ENCODE results near the gene PTPRM. TPM values are rescaled to one million over a fixed set of nuclear protein-coding genes. Genes with fewer than 3 reads are reported as not detected.

The PTPRM gene
- total and polyA plus RNA-seq, 4 donors: 61.1 to 146 (median 87.5) TPM

GRCh38 chr18:8167673-8168072 is 600.6 kb downstream of the PTPRM start:
- TF ChIP-seq, protein P1, sequence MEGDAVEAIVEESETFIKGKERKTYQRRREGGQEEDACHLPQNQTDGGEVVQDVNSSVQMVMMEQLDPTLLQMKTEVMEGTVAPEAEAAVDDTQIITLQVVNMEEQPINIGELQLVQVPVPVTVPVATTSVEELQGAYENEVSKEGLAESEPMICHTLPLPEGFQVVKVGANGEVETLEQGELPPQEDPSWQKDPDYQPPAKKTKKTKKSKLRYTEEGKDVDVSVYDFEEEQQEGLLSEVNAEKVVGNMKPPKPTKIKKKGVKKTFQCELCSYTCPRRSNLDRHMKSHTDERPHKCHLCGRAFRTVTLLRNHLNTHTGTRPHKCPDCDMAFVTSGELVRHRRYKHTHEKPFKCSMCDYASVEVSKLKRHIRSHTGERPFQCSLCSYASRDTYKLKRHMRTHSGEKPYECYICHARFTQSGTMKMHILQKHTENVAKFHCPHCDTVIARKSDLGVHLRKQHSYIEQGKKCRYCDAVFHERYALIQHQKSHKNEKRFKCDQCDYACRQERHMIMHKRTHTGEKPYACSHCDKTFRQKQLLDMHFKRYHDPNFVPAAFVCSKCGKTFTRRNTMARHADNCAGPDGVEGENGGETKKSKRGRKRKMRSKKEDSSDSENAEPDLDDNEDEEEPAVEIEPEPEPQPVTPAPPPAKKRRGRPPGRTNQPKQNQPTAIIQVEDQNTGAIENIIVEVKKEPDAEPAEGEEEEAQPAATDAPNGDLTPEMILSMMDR (IDR thresholded peaks at IDR 0.05; ENCODE audit: control extremely low read depth, extremely low read depth): no peak
- no peak for ATAC-seq (ENCODE audit: insufficient read depth, low FRiP score)

GRCh38 chr18:8169722-8170121 is 602.6 kb downstream of the PTPRM start:
- Histone ChIP-seq H3K4me3 (no peak overlapping the region), H3K9me3 (ENCODE audit: control insufficient read depth in 4 of 4, insufficient read depth in 3 of 4, low read length in 3 of 4) (peaks cover 0 to 3% (median 0%) of the 10 kb centered on the region in 4 donors), H3K36me3 (ENCODE audit: control insufficient read depth in 4 of 4, insufficient read depth in 4 of 4, low read length in 4 of 4) (peaks cover 0 to 3% (median 0%) of the 10 kb centered on the region in 4 donors), H3K27me3 (ENCODE audit: control insufficient read depth in 3 of 3, insufficient read depth in 3 of 3, low read length in 2 of 3) (no peaks in the 10 kb centered on the region), H3K9ac (ENCODE audit: insufficient read depth in 1 of 2, low read length in 2 of 2) (no peak overlapping the region), H3K4me1 (ENCODE audit: control insufficient read depth in 5 of 5, insufficient read depth in 5 of 5, low read length in 5 of 5) (peaks cover 0 to 8% (median 0%) of the 10 kb centered on the region in 5 donors), H3K27ac (ENCODE audit: low read depth in 1 of 2, low read length in 1 of 2) (no peak overlapping the region)
- WGBS, 2 donors: 76 to 90% methylated on average over 1 of the region's 1 CpG
- TF ChIP-seq, protein P1 (IDR thresholded peaks at IDR 0.05; ENCODE audit: control extremely low read depth, extremely low read depth): no peak
- ATAC-seq (ENCODE audit: insufficient read depth, low FRiP score): no peak
- DNase-seq: no peak

More at GRCh38 chr18:8167673-8168072, 600.6 kb downstream of the PTPRM start:
- Histone ChIP-seq H3K4me1 (ENCODE audit: control insufficient read depth in 5 of 5, insufficient read depth in 5 of 5, low read length in 5 of 5) (peaks cover 0 to 8% (median 0%) of the 10 kb centered on the region in 5 donors), H3K9me3 (ENCODE audit: control insufficient read depth in 4 of 4, insufficient read depth in 3 of 4, low read length in 3 of 4) (peaks cover 0 to 3% (median 0%) of the 10 kb centered on the region in 4 donors), H3K4me3 (no peak overlapping the region), H3K36me3 (ENCODE audit: control insufficient read depth in 4 of 4, insufficient read depth in 4 of 4, low read length in 4 of 4) (peaks cover 0 to 3% (median 0%) of the 10 kb centered on the region in 4 donors), H3K27me3 (ENCODE audit: control insufficient read depth in 3 of 3, insufficient read depth in 3 of 3, low read length in 2 of 3) (no peaks in the 10 kb centered on the region), H3K27ac (ENCODE audit: low read depth in 1 of 2, low read length in 1 of 2) (no peak overlapping the region), H3K9ac (ENCODE audit: insufficient read depth in 1 of 2, low read length in 2 of 2) (no peak overlapping the region)
- 87 to 90% methylated on average over 4 of the region's 4 CpGs for WGBS, 2 donors
- no peak for DNase-seq

DNA sequence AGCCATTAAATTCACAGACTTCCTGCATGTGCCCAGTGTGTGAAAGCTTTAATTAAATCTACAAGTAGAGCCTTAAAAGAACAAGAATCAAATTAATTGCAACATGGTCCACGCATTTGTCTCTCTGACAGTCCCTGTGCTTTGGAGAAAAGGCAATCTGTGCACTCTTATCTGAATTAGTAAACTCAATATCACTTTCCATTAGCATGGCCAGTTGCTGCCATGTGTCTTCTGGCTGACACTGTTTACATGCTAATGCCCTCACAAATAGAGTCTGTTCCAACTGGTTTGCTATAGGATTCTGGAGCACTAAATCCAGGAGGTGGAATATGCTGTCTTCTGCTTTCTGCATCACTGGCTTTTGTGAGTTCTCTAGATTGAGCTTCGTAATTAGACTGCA is 607.7 kb downstream of the PTPRM start:
- Histone ChIP-seq H3K9me3 (ENCODE audit: control insufficient read depth in 4 of 4, insufficient read depth in 3 of 4, low read length in 3 of 4) (peaks cover 0 to 2% (median 0%) of the 10 kb centered on the region in 4 donors), H3K27ac (ENCODE audit: low read depth in 1 of 2, low read length in 1 of 2) (no peak overlapping the region), H3K9ac (ENCODE audit: insufficient read depth in 1 of 2, low read length in 2 of 2) (no peak overlapping the region), H3K4me1 (ENCODE audit: control insufficient read depth in 5 of 5, insufficient read depth in 5 of 5, low read length in 5 of 5) (peaks cover 0 to 26% (median 7%) of the 10 kb centered on the region in 5 donors), H3K4me3 (no peak overlapping the region), H3K36me3 (ENCODE audit: control insufficient read depth in 4 of 4, insufficient read depth in 4 of 4, low read length in 4 of 4) (no peaks in the 10 kb centered on the region), H3K27me3 (ENCODE audit: control insufficient read depth in 3 of 3, insufficient read depth in 3 of 3, low read length in 2 of 3) (no peaks in the 10 kb centered on the region)
- 91 to 93% methylated on average over 2 of the region's 2 CpGs for WGBS, 2 donors
- TF ChIP-seq, protein P1 (IDR thresholded peaks at IDR 0.05; ENCODE audit: control extremely low read depth, extremely low read depth): no peak
- DNase-seq (no peak), ATAC-seq (ENCODE audit: insufficient read depth, low FRiP score) (no peak)

Data from lung (tissue), 12 donors.